ACHN (cell line): ENCODE results near the gene USP17L20.
"Not testable (repeated sequence)": the region's sequence is repeated elsewhere in the genome, so short reads cannot be mapped to it uniquely, and the experiment has no call there.

ENCODE experiments used
- DNase-seq: peaks from one replicate; pipeline ENCODE4 v3.0.0-alpha.2; 2015
- in situ Hi-C: cut with HindIII; loops from 2 replicates; pipeline ENCODE4 v1.10.0; 2017; ENCODE audit warnings: low sequenced_read_pairs, low pct_ligation_motif_present, low pct_unique_long_range_greater_than_20kb

Gene USP17L20

DNA sequence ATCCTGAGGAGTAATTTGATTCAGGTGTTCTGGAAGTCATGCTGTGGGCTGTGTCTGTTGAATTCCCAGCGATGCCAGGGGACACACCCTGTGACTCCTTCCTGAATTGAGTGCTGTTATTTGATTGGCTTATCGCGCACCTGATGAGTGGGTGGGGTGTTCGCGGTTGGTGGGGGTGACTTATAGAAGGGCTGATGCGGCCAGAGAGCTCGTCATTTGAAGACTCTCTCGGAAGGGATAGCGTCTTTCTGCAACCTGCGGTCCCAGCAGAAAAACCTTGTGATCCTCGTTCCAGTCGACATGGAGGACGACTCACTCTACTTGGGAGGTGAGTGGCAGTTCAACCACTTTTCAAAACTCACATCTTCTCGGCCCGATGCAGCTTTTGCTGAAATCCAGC, at the start of gene USP17L20:
Gene USP17L20 (plus strand): TSS at position 301 of the 400 bp plus-strand sequence. CDS start 0 bp downstream, at position 301.
- DNase-seq, in situ Hi-C loops: not testable (repeated sequence)

- DNase-seq, in situ Hi-C loops: not testable (repeated sequence)
Measured at GRCh38 chr4:9210357-9210756, 47.6 kb upstream of the USP17L20 start, which contains the start of gene USP17L10. Gene USP17L10 (plus strand): TSS chr4:9210657. CDS start chr4:9210657, 0 bp downstream.

- in situ Hi-C loops, DNase-seq: not testable (repeated sequence)
Measured at GRCh38 chr4:9214701-9215100, 43.2 kb upstream of the USP17L20 start.

- DNase-seq, in situ Hi-C loops: not testable (repeated sequence)
Measured at GRCh38 chr4:9215105-9215504, 42.8 kb upstream of the USP17L20 start, which contains the start of gene USP17L11. Gene USP17L11 (plus strand): TSS chr4:9215405. CDS start chr4:9215405, 0 bp downstream.

DNA sequence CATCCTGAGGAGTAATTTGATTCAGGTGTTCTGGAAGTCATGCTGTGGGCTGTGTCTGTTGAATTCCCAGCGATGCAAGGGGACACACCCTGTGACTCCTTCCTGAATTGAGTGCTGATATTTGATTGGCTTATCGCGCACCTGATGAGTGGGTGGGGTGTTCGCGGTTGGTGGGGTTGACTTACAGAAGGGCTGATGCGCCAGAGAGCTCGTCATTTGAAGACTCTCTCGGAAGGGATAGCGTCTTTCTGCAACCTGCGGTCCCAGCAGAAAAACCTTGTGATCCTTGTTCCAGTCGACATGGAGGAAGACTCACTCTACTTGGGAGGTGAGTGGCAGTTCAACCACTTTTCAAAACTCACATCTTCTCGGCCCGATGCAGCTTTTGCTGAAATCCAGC, 38.1 kb upstream of the USP17L20 start, which contains the start of gene USP17L12:
Gene USP17L12 (plus strand): TSS at position 301 of the 400 bp plus-strand sequence. CDS start 0 bp downstream, at position 301.
- DNase-seq, in situ Hi-C loops: not testable (repeated sequence)

DNA sequence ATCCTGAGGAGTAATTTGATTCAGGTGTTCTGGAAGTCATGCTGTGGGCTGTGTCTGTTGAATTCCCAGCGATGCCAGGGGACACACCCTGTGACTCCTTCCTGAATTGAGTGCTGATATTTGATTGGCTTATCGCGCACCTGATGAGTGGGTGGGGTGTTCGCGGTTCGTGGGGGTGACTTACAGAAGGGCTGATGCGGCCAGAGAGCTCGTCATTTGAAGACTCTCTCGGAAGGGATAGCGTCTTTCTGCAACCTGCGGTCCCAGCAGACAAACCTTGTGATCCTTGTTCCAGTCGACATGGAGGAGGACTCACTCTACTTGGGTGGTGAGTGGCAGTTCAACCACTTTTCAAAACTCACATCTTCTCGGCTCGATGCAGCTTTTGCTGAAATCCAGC, 33.3 kb upstream of the USP17L20 start, which contains the start of gene USP17L13:
Gene USP17L13 (plus strand): TSS at position 301 of the 400 bp plus-strand sequence. CDS start 0 bp downstream, at position 301.
- in situ Hi-C loops, result not testable (repeated sequence)

DNA sequence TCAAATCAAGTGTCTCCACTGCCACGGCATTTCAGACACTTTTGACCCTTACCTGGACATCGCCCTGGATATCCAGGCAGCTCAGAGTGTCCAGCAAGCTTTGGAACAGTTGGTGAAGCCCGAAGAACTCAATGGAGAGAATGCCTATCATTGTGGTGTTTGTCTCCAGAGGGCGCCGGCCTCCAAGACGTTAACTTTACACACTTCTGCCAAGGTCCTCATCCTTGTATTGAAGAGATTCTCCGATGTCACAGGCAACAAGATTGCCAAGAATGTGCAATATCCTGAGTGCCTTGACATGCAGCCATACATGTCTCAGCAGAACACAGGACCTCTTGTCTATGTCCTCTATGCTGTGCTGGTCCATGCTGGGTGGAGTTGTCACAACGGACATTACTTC, 27.7 kb upstream of the USP17L20 start:
- in situ Hi-C loops, DNase-seq: not testable (repeated sequence)

More for the DNA sequence above, 33.3 kb upstream of the USP17L20 start, which contains the start of gene USP17L13:
- DNase-seq, result not testable (repeated sequence)

GRCh38 chr4:9234085-9234484, 23.8 kb upstream of the USP17L20 start, which contains the start of gene USP17L15:
Gene USP17L15 (plus strand): TSS chr4:9234385. CDS start chr4:9234385, 0 bp downstream.
- DNase-seq, in situ Hi-C loops: not testable (repeated sequence)

DNA sequence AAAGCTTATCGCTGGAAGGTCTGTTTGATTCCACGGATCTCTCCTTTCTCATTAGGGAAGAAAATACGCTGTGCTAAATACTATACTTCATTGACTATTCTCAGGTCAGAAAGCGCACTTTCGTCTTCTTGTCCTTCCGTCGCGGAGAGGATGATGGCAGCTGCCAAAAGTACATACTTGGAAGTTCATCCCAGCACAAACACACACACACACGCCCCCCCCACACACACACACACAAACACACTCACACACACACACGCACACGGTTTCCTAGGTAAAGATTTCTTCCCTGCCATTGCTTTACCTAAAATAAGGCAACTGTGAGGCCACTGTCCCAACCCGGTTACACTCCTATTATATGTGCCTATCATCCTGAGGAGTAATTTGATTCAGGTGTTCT, 19.5 kb upstream of the USP17L20 start:
- in situ Hi-C loops, DNase-seq: not testable (repeated sequence)

DNA sequence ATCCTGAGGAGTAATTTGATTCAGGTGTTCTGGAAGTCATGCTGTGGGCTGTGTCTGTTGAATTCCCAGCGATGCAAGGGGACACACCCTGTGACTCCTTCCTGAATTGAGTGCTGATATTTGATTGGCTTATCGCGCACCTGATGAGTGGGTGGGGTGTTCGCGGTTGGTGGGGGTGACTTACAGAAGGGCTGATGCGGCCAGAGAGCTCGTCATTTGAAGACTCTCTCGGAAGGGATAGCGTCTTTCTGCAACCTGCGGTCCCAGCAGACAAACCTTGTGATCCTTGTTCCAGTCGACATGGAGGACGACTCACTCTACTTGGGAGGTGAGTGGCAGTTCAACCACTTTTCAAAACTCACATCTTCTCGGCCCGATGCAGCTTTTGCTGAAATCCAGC, 14.3 kb upstream of the USP17L20 start, which contains the start of gene USP17L17:
Gene USP17L17 (plus strand): TSS at position 301 of the 400 bp plus-strand sequence. CDS start 0 bp downstream, at position 301.
- DNase-seq, in situ Hi-C loops: not testable (repeated sequence)

- DNase-seq, in situ Hi-C loops: not testable (repeated sequence)
Measured at GRCh38 chr4:9247953-9248680, 9.8 kb upstream of the USP17L20 start, which contains the start of gene USP17L18. Gene USP17L18 (plus strand): TSS chr4:9248630. CDS start chr4:9248630, 0 bp downstream.

GRCh38 chr4:9253078-9253477, 4.8 kb upstream of the USP17L20 start, which contains the start of gene USP17L19:
Gene USP17L19 (plus strand): TSS chr4:9253378. CDS start chr4:9253378, 0 bp downstream.
- DNase-seq, in situ Hi-C loops: not testable (repeated sequence)

DNA sequence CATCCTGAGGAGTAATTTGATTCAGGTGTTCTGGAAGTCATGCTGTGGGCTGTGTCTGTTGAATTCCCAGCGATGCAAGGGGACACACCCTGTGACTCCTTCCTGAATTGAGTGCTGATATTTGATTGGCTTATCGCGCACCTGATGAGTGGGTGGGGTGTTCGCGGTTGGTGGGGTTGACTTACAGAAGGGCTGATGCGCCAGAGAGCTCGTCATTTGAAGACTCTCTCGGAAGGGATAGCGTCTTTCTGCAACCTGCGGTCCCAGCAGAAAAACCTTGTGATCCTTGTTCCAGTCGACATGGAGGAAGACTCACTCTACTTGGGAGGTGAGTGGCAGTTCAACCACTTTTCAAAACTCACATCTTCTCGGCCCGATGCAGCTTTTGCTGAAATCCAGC, 4.6 kb downstream of the USP17L20 start, which contains the start of gene USP17L21:
Gene USP17L21 (plus strand): TSS at position 301 of the 400 bp plus-strand sequence. CDS start 0 bp downstream, at position 301.
- in situ Hi-C loops, DNase-seq: not testable (repeated sequence)

- in situ Hi-C loops, DNase-seq: not testable (repeated sequence)
Measured at GRCh38 chr4:9267319-9267718, 9.4 kb downstream of the USP17L20 start, which contains the start of gene USP17L22. Gene USP17L22 (plus strand): TSS chr4:9267619. CDS start chr4:9267619, 0 bp downstream.

GRCh38 chr4:9271719-9272118, 13.8 kb downstream of the USP17L20 start:
- in situ Hi-C loops, DNase-seq: not testable (repeated sequence)
